Gastrocnemius medialis (tissue), 4 donors: ENCODE results near the gene SPATA13.

ENCODE experiments used
- POLR2A ChIP-seq, 2 donors: fragments of 450-650 bp; IDR thresholded peaks; one replicate each; pipeline ENCODE4 v1.6.1; 2017; ENCODE audit warnings: antibody characterized with exemption in 2 of 2, mild to moderate bottlenecking in 2 of 2, moderate library complexity in 2 of 2
- TF ChIP-seq, protein P1 (sequence below), 5 experiments: fragments of 450-650 bp in 3 of 5; fragments of 200-600 bp in 2 of 5; sonication (generic) in 2 of 5; IDR thresholded peaks in 4 of 5; conservative IDR thresholded peaks in 1 of 5; 1 replicate in 4 of 5; 2 replicates in 1 of 5; pipeline ENCODE4 v1.5.1; 2016 to 2019; ENCODE audit warnings: antibody characterized with exemption in 5 of 5, mild to moderate bottlenecking in 3 of 5, moderate library complexity in 3 of 5

DNA sequence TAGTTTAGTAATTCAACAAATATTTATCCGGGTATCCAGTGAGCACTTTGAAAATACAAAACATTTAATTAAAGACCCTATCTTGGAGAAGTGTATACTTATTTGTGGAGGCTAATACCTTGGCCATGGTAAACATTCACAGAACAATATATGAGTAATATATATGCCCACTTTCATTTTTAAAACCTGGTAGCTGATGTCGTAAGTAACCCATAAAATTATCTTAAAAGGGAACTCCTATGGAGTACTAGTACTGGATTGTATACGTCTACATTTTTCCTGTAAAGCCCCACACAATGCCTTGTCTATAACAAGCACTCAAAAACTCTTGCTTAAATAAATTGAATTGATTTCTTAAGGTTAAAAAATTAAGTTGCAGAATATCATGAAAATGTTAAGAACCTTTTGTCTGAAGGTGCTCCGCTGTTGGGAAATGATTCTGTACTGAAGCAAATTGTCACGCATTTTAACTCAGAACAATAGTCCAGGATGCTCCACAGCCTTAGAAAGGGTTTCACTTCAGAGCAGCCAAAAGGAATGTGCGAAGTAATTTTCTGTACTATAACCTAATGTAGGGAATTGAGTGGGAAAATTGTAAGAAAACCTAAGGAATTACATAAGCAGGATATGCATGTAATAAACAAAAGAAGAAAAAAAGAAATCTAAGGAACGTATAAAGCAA lies 90.0 kb downstream of the SPATA13 start:
- no peak for TF ChIP-seq POLR2A (IDR thresholded peaks at IDR 0.05)
- TF ChIP-seq, protein P1, sequence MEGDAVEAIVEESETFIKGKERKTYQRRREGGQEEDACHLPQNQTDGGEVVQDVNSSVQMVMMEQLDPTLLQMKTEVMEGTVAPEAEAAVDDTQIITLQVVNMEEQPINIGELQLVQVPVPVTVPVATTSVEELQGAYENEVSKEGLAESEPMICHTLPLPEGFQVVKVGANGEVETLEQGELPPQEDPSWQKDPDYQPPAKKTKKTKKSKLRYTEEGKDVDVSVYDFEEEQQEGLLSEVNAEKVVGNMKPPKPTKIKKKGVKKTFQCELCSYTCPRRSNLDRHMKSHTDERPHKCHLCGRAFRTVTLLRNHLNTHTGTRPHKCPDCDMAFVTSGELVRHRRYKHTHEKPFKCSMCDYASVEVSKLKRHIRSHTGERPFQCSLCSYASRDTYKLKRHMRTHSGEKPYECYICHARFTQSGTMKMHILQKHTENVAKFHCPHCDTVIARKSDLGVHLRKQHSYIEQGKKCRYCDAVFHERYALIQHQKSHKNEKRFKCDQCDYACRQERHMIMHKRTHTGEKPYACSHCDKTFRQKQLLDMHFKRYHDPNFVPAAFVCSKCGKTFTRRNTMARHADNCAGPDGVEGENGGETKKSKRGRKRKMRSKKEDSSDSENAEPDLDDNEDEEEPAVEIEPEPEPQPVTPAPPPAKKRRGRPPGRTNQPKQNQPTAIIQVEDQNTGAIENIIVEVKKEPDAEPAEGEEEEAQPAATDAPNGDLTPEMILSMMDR (IDR thresholded peaks at IDR 0.05 in 4 of 5, conservative IDR thresholded peaks at IDR 0.05 in 1 of 5): no peak
